HG03571 (cell line): ENCODE data around the gene ZRANB3.
"Not testable (repeated sequence)": the region's sequence is repeated elsewhere in the genome, so short reads cannot be mapped to it uniquely, and the experiment has no call there.

ENCODE experiments used
- ATAC-seq: cut with Tn5 transposase; IDR thresholded peaks from one replicate; pipeline ENCODE4 v1.9.1; 2021; ENCODE audit not compliant: unreplicated experiment

The ZRANB3 gene

GRCh38 chr2:135337071-135337470 lies 193.9 kb downstream of the ZRANB3 start:
- no peak for ATAC-seq

- no peak for ATAC-seq
These were observed 195.8 kb downstream of the ZRANB3 start for GRCh38 chr2:135335256-135335655.

DNA sequence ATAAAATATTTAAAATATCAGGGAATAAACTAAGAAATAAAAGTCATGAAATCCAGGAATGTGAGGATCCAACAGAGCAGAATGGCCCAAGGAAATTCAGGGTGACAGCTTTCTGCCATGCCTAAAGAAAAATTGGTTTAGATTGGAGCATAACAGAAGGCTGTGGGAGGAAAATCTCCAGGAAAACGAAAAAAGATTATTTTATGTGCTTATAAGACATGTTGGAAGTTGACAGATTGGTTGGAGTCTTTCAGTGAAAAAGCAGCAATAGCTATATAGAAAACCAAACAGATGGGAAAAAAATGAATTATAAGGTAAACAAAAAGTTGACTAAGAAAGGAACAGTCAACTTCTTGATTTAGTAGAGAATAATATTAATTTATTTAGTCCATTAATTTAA lies 203.9 kb downstream of the ZRANB3 start:
- ATAC-seq: no peak

GRCh38 chr2:135320465-135321355 lies 210.3 kb downstream of the ZRANB3 start:
- ATAC-seq: no peak

- ATAC-seq: no peak
These were observed 212.2 kb downstream of the ZRANB3 start for GRCh38 chr2:135318808-135319207.

DNA sequence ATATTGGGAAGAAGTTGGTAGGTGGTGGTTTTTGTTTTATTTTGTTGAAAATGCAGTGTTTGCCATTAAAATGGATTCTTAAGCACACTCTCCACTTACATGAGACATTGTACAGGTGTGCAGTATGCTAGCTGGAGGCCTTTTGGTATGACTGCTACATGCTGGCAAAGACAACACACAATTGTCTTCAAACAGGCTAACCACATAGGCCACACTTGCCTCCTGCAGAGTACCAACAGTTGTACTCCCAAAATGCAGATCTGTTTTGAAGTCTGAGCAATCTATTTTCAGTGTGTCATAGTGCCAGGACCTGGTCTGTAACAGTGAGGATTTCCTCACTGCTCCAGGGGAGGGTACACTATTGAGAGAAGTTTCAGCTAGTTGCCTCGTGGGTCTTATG lies 213.6 kb downstream of the ZRANB3 start:
- ATAC-seq: no peak

GRCh38 chr2:135311962-135312361 lies 219.1 kb downstream of the ZRANB3 start:
- no peak for ATAC-seq

DNA sequence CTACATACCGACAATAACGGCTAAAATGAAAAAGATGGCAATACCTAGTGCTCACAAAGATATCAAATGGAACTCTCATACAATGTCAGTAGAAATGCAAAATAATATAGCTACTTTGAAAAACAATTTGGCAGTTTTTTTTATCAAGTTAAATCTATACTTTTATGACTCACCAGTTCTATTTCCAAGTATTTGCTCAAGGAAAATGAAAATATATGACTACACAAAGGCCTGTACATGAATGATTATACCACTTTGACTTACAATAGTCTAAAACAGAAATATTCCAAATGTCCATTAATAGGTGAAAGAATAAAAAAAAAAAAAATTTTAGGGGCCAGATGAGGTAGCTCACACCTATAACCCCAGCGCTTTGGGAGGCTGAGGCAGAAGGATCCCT lies 219.8 kb downstream of the ZRANB3 start:
- no peak for ATAC-seq

- ATAC-seq: no peak
These were observed 226.3 kb downstream of the ZRANB3 start for GRCh38 chr2:135304694-135305093.

DNA sequence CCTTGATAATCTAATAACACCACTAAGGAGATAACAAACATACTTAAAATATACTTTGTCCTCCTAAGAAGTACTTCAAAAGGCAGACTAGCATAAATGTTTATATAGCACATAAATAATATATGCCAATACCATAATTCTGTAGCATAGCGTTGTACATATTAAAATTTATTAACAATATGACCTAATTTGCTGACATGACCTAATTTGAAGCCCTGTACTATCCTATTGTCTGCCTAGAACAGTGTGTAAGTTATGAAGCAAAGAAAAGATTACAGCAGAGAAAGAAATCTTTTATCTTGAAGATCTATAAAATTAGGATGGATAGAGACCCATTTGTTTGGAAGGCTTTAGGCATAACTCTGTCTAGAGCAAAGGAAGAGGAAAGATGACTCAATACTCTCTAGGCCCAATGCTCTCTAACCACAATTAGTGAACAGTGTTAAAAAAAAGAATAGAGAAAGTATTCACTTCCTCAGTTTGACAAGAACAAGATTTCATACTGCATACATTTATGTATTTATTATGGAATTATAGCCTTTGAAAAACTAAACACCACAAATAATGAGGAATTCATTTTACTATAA lies 231.3 kb downstream of the ZRANB3 start:
- ATAC-seq: no peak

DNA sequence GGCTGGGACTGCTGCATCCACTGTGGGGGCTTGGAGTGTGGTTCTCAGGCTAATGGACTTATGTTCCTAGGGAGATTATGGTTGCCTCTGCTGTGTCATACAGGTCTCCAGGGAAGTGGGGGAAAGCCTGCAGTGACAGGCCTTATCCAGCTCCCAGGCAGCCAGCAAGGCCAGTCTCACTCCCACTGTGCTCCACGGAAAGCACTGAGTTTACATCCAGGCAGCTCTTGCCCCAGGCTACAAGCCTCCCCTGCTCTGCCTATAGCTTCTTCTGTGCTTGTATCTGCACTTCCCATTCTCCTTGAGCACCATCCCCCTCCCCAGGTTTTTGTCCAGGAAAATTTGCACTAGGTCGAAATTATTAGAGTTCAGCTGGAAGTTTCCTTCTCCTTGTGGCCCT lies 231.9 kb downstream of the ZRANB3 start:
- no peak for ATAC-seq

DNA sequence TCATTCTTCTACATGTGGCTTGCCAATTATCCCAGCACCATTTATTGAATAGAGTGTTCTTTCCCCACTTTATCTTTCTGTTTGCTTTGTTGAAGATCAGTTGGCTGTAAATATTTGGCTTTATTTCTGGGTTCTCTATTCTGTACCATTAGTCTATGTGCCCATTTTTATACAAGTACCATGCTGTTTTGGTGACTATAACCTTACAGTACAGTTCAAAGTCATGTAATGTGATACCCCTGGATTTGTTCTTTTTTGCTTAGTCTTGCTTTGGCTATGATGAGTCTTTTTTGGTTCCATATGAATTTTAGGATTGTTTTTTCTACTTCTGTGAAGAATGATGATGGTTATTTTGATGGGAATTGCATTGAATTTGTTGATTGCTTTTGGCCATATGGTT lies 243.9 kb downstream of the ZRANB3 start:
- ATAC-seq: not testable (repeated sequence)

DNA sequence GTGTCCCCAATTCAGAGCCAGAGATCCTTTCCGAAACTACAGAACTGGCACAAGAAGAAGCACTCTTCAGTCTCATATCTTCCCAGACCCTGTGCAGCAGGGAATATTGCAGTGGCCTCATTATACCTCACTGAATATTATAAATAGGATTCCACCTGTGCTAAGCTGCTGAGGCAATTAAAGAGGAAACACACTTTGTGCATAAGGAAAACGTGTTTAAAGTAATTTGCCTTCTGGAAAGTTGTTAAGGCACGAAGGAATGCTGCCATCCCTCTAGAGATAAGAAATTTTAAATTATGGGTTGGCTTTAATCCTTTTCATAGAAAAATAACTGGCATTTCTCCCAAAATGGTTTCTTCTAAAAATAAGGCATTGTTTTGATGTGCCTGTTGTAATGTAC lies 245.6 kb downstream of the ZRANB3 start:
- no peak for ATAC-seq

DNA sequence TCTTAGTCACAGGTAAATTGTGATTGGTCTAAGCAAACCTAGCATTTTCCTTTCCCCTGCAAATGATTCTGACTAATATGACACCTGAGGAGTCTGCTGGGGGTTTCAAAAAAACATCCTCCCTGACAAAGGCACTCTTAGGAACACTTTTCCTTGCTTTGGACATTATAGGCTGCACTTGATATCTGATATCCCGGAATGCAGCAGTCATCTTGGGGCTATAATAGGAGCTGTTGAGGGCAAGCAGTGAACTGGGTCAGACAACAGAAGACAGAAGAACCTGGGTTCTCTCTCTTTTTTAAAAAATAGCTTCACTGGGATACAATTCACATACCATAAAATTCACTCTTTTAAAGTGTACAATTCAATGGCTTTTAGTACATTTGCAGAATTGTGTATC lies 249.6 kb downstream of the ZRANB3 start:
- ATAC-seq: no peak

DNA sequence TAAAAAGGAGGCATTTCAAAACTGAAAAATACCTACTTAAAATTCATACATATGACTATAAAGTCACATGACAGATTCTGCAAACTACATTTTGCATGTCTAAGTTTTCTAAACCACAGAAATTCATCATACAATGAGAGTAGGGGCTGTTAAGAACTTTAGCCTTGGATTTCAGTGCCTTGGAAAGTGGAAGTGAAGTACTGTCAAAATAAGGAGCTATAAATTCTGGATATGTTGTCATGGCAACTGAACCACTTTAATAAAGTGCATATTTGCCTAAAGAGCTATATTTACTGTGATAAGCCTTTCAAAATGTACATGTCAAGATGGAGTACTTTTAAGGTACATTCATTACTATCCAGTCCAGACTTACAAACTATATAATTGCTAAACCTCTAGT lies 251.8 kb downstream of the ZRANB3 start:
- no peak for ATAC-seq

- no peak for ATAC-seq
These were observed 254.5 kb downstream of the ZRANB3 start for GRCh38 chr2:135276525-135276924.

DNA sequence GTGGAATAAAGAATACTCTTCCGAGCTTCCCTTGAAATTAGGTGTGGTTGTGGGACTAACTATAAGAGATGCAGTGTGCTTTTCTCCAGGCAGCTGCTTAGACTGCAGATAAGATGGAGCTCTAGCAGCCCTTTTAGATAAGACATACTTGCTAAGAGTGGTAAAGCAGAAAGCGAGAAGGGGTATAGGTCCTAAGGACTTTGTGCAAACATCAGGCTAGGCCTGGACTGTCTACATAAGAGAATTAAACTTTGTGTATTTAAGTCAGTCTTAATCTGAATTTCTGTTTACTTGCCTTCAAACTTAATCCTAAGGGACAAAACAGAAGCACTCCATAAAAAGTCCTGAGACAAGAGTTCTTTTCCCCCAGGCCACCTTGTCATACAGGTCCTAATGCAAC lies 260.0 kb downstream of the ZRANB3 start:
- no peak for ATAC-seq

DNA sequence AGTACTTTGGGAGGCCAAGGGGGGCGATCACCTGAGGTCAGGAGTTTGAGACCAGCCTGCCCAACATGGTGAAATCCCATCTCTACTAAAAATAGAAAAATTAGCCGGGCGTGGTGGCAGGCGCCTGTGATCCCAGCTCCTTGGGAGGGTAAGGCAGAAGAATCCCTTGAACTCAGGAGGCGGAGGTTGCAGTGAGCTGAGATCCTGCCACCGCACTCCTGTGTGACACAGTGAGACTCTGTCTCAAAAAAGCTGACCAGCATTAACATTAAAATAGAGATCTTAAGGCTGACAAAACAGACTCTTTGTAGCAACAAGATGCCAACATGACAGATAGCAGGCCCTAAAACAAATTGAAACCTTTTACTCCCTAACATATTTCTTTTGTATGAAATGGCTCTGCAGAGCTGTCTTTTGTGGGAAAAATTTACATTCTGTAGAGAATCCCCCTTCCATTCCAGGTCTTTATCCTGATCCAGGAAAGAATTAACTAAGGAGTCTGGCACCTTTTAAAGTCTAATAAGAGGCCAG lies 265.0 kb downstream of the ZRANB3 start:
- ATAC-seq: no peak

DNA sequence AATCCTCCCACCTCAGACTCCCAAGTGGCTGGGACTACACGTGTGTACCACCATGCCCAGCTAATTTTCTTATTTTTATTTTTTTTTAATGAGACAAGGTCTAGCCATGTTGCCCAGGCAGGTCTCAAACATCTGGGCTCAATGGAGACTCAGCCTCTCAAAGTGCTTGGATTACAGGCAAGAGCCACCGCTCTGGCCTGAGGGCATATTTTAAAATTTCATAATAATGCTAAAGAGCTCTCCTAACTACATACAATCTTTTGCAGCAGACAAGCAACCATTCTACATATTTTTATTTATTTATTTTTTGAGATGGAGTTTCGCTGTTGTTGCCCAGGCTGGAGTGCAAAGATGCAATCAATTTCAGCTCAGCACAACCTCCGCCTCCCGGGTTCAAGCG lies 271.9 kb downstream of the ZRANB3 start:
- no peak for ATAC-seq

- no peak for ATAC-seq
These were observed 272.8 kb downstream of the ZRANB3 start for GRCh38 chr2:135258193-135258592.

- ATAC-seq: no peak
These were observed 273.5 kb downstream of the ZRANB3 start for GRCh38 chr2:135257383-135258090.
